Trophoblast cell (in vitro differentiated cells and primary cell): ENCODE results near the gene LCOR.

Experiments used
- DNase-seq, 2 donors: peaks; one replicate each; pipeline ENCODE4 v3.0.0-alpha.2; 2016
- H2AFZ ChIP-seq: 2 replicates; pipeline ENCODE4 v1.6.1; 2013; ENCODE audit warnings: low read length, moderate library complexity, mild to moderate bottlenecking; ENCODE audit not compliant: insufficient read depth, poor library complexity
- H2AK5ac ChIP-seq: 2 replicates; pipeline ENCODE4 v1.6.1; 2013; ENCODE audit warnings: mild to moderate bottlenecking, low read length
- H2BK120ac ChIP-seq: 2 replicates; pipeline ENCODE4 v1.6.1; 2013; ENCODE audit warnings: low read length, mild to moderate bottlenecking, moderate library complexity; ENCODE audit not compliant: insufficient read depth, poor library complexity
- H2BK12ac ChIP-seq: 2 replicates; pipeline ENCODE4 v1.6.1; 2013; ENCODE audit warnings: mild to moderate bottlenecking, low read length, moderate library complexity
- H2BK5ac ChIP-seq: 2 replicates; pipeline ENCODE4 v1.6.1; 2013; ENCODE audit warnings: low read length, low read depth, moderate library complexity, mild to moderate bottlenecking; ENCODE audit not compliant: poor library complexity
- H3K14ac ChIP-seq: 2 replicates; pipeline ENCODE4 v1.6.1; 2013; ENCODE audit warnings: mild to moderate bottlenecking, low read length
- H3K18ac ChIP-seq: 2 replicates; pipeline ENCODE4 v1.6.1; 2013; ENCODE audit warnings: mild to moderate bottlenecking, low read length
- H3K23ac ChIP-seq: 2 replicates; pipeline ENCODE4 v1.6.1; 2013; ENCODE audit warnings: low read length
- H3K27ac ChIP-seq: 2 replicates; pipeline ENCODE4 v1.5.1; 2013; ENCODE audit warnings: low read depth, mild to moderate bottlenecking, inconsistent platforms, low read length, moderate library complexity
- H3K27me3 ChIP-seq: 2 replicates; pipeline ENCODE4 v1.6.1; 2013; ENCODE audit warnings: inconsistent platforms, mild to moderate bottlenecking, low read length, moderate library complexity; ENCODE audit not compliant: insufficient read depth
- H3K36me3 ChIP-seq, 2 experiments: 1 replicate in 1 of 2; 2 replicates in 1 of 2; pipeline ENCODE4 v1.6.1; 2013; ENCODE audit warnings: low read length in 2 of 2, mild to moderate bottlenecking in 2 of 2, moderate library complexity in 1 of 2; ENCODE audit not compliant: insufficient read depth in 2 of 2, control insufficient read depth in 1 of 2
- H3K4ac ChIP-seq: 2 replicates; pipeline ENCODE4 v1.6.1; 2013; ENCODE audit warnings: low read depth, mild to moderate bottlenecking, low read length, moderate library complexity
- H3K4me1 ChIP-seq, 2 experiments: 1 replicate in 1 of 2; 2 replicates in 1 of 2; pipeline ENCODE4 v1.6.1; 2013; ENCODE audit warnings: low read length in 2 of 2, mild to moderate bottlenecking in 2 of 2, moderate library complexity in 1 of 2; ENCODE audit not compliant: insufficient read depth in 2 of 2, control insufficient read depth in 1 of 2
- H3K4me2 ChIP-seq: 2 replicates; pipeline ENCODE4 v1.6.1; 2013; ENCODE audit warnings: inconsistent platforms, mild to moderate bottlenecking, low read length, moderate library complexity
- H3K4me3 ChIP-seq: 2 replicates; pipeline ENCODE4 v1.5.1; 2013; ENCODE audit warnings: mild to moderate bottlenecking, low read depth, low read length, inconsistent platforms
- H3K79me1 ChIP-seq: one replicate; pipeline ENCODE4 v1.6.1; 2013; ENCODE audit warnings: low read length
- H3K79me2 ChIP-seq: 2 replicates; pipeline ENCODE4 v1.6.1; 2013; ENCODE audit warnings: low read length, mild to moderate bottlenecking; ENCODE audit not compliant: control insufficient read depth, insufficient read depth, poor library complexity
- H3K9ac ChIP-seq: 2 replicates; pipeline ENCODE4 v1.6.1; 2013; ENCODE audit warnings: mild to moderate bottlenecking, low read length
- H3K9me3 ChIP-seq: 2 replicates; pipeline ENCODE4 v1.6.1; 2013; ENCODE audit warnings: low read depth, mild to moderate bottlenecking, control low read depth, inconsistent platforms, low read length; ENCODE audit not compliant: insufficient read depth
- H4K12ac ChIP-seq: 2 replicates; pipeline ENCODE4 v1.6.1; 2013; ENCODE audit warnings: low read depth, mild to moderate bottlenecking, low read length, moderate library complexity
- H4K8ac ChIP-seq: 2 replicates; pipeline ENCODE4 v1.6.1; 2013; ENCODE audit warnings: low read depth, mild to moderate bottlenecking, low read length, moderate library complexity
- H4K91ac ChIP-seq: one replicate; pipeline ENCODE4 v1.6.1; 2013; ENCODE audit warnings: low read depth, mild to moderate bottlenecking, low read length, moderate library complexity
- WGBS: extraction: QIAGEN DNeasy Blood & Tissue Kit; methylation state at CpG from one replicate; pipeline ENCODE4 v1.1.7; 2013; ENCODE audit warnings: missing lambda C conversion rate; ENCODE audit not compliant: insufficient read length, insufficient coverage; ENCODE audit errors: extremely low coverage; 5-methylcytosine and 5-hydroxymethylcytosine counted together

LCOR gene

DNA sequence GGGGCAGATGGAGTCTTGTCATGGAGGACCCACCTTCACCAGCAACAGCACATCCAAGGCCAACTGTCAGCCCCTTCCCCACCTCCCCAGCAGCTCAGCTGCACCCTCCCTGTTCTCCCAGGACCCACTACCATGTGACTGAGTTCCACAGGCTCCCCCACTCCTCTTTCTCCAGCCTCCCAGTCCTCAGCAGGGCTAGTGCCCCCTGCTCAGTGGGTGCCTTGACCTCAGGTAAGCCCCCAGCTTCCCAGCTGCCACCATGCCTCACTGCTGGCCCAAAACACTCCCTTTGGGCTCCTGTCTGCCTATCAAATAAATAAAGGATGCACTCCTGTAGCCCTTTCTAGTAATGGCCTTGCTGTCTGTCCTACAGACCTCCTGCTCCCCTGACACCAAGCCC is 179.3 kb downstream of the LCOR start:
- Histone ChIP-seq H3K79me2 (no peaks in the 10 kb centered on the region), H3K4ac (no peak overlapping the region), H3K27ac (no peak overlapping the region), H3K18ac (no peak overlapping the region), H3K4me3 (no peak overlapping the region), H4K8ac (no peak overlapping the region), H4K12ac (no peak overlapping the region), H2BK120ac (no peak overlapping the region), H2BK5ac (no peak overlapping the region), H2AFZ (no peak overlapping the region), H3K4me2 (no peak overlapping the region), H3K27me3 (no peaks in the 10 kb centered on the region), H3K14ac (no peak overlapping the region), H3K4me1 (no peaks in the 10 kb centered on the region), H3K36me3 (no peaks in the 10 kb centered on the region), H2AK5ac (no peak overlapping the region), H3K9ac (no peak overlapping the region), H3K23ac (no peak overlapping the region), H2BK12ac (no peak overlapping the region), H3K9me3 (peaks cover 1% of the 10 kb centered on the region), H4K91ac (no peak overlapping the region), H3K79me1 (no peaks in the 10 kb centered on the region)
- DNase-seq, result no peak

DNA sequence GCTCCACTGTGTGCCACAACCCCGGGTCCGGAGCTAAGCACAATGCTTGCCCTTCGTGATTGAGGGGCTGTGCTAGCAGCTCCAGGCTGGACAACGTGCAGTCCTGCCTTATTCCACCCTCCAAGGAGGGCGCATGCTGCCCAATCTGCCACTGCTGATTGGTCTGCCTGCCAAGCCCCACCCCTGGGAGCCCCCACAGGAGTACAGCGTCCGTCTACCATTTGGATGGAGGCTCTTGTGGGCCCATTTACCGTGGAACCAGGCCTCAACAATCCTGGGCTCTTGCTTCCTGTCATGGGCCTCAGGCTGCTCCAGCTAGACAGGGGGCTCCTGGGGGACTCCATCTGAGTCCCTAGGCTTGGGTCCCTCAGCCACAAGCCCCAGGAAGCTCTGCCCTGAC is 180.4 kb downstream of the LCOR start:
- Histone ChIP-seq H4K91ac (no peak overlapping the region), H3K23ac (no peak overlapping the region), H3K4me2 (no peak overlapping the region), H2AK5ac (no peak overlapping the region), H3K14ac (no peak overlapping the region), H3K4me1 (no peaks in the 10 kb centered on the region), H3K27ac (no peak overlapping the region), H3K36me3 (no peaks in the 10 kb centered on the region), H3K18ac (no peak overlapping the region), H3K79me2 (no peaks in the 10 kb centered on the region), H3K9me3 (no peaks in the 10 kb centered on the region), H4K12ac (no peak overlapping the region), H3K27me3 (no peaks in the 10 kb centered on the region), H2BK120ac (no peak overlapping the region), H3K4me3 (no peak overlapping the region), H2BK12ac (no peak overlapping the region), H3K4ac (no peak overlapping the region), H2BK5ac (no peak overlapping the region), H3K9ac (no peak overlapping the region), H4K8ac (no peak overlapping the region), H3K79me1 (no peaks in the 10 kb centered on the region), H2AFZ (no peak overlapping the region)
- no CpG with 5 or more reads among the region's 8 CpGs for WGBS
- no peak for DNase-seq

DNA sequence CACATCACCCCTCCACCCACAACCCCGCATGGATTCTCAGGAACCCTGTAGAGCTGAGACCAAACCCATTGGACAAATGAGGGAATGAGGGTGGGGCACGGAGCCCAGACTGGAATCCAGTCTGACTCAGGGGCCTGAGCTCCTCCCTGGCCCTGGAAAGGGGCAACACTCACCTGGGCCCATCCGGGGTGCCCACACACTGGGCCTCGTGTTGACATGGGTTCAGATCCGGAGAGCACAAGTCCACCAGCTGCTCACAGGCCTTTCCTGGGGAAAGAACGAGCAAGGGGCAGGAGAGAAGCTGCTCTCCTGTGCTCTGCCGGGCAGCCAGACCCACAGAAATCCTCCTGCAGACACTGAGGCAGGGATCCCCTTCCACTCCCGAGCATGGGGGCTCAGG is 181.5 kb downstream of the LCOR start:
- DNase-seq, result peak in 1 of 2 donors; percentile 4
- WGBS, result no CpG with 5 or more reads among the region's 8 CpGs

DNA sequence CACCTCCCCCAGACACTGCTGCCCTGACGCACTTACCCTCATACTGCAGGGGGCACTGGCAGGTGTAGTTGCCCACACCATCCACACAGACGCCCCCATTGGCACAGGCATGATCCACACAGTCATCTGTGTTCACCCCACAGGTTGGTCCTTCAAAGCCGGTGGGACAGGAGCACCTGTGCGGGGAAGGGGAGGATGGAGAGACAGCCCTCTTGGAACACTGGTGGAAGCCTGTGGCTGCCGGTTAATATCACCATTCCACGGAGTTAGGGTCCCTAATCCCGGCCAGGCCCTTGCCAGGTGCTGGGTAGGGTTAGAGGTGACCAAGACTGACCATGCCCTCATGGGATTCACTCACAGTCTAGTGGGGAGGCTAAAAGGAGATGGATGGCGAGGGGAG is 181.9 kb downstream of the LCOR start:
- no peak overlapping the region for H3K27ac ChIP-seq
- WGBS, result no CpG with 5 or more reads among the region's 8 CpGs
- no peak overlapping the region for H3K4ac ChIP-seq
- no peaks in the 10 kb centered on the region for H3K79me2 ChIP-seq
- H3K9me3 ChIP-seq, result no peaks in the 10 kb centered on the region
- H3K4me2 ChIP-seq, result no peak overlapping the region
- no peak overlapping the region for H2AFZ ChIP-seq
- H3K9ac ChIP-seq, result no peak overlapping the region
- H3K4me1 ChIP-seq, result no peaks in the 10 kb centered on the region
- H3K23ac ChIP-seq, result no peak overlapping the region
- no peak overlapping the region for H2AK5ac ChIP-seq
- no peaks in the 10 kb centered on the region for H3K36me3 ChIP-seq
- H2BK12ac ChIP-seq, result no peak overlapping the region
- H4K8ac ChIP-seq, result no peak overlapping the region
- no peak overlapping the region for H4K91ac ChIP-seq
- no peaks in the 10 kb centered on the region for H3K27me3 ChIP-seq
- no peak overlapping the region for H3K4me3 ChIP-seq
- H3K79me1 ChIP-seq, result no peaks in the 10 kb centered on the region
- no peak overlapping the region for H2BK120ac ChIP-seq
- no peak overlapping the region for H4K12ac ChIP-seq
- DNase-seq, result no peak
- H3K14ac ChIP-seq, result no peak overlapping the region
- no peak overlapping the region for H2BK5ac ChIP-seq
- no peak overlapping the region for H3K18ac ChIP-seq

More for the DNA sequence above, 181.5 kb downstream of the LCOR start:
- Histone ChIP-seq H2BK12ac (no peak overlapping the region), H3K23ac (no peak overlapping the region), H3K9me3 (no peaks in the 10 kb centered on the region), H3K9ac (no peak overlapping the region), H3K27me3 (no peaks in the 10 kb centered on the region), H3K27ac (no peak overlapping the region), H4K12ac (no peak overlapping the region), H3K14ac (no peak overlapping the region), H4K8ac (no peak overlapping the region), H3K4ac (no peak overlapping the region), H4K91ac (no peak overlapping the region), H3K36me3 (no peaks in the 10 kb centered on the region), H3K4me1 (no peaks in the 10 kb centered on the region), H3K79me1 (no peaks in the 10 kb centered on the region), H3K79me2 (no peaks in the 10 kb centered on the region), H3K18ac (no peak overlapping the region), H2AFZ (no peak overlapping the region), H2BK120ac (no peak overlapping the region), H3K4me3 (no peak overlapping the region), H2AK5ac (no peak overlapping the region), H3K4me2 (no peak overlapping the region), H2BK5ac (no peak overlapping the region)
